K562 (cell line): ENCODE measurements around the gene UNC13A. TPM values are rescaled to one million over a fixed set of nuclear protein-coding genes. Genes with fewer than 3 reads are reported as not detected.
A peak's percentile ranks its signal among the peaks of the same experiment; 100 is the strongest.

Experiments used
- ARHGAP35 ChIP-seq: fragments of 450-650 bp; IDR thresholded peaks from 2 replicates; pipeline ENCODE4 v1.6.1; 2018; ENCODE audit not compliant: partially characterized antibody
- BACH1 ChIP-seq: fragments of 200-800 bp; sonication (Bioruptor generic); IDR thresholded peaks from 2 replicates; pipeline ENCODE4 v1.6.1; 2016; ENCODE audit warnings: missing genetic modification characterization, missing compliant biosample characterization
- EZH2 ChIP-seq: IDR thresholded peaks from 2 replicates; pipeline ENCODE4 v1.6.1; 2012; ENCODE audit warnings: low read depth, mild to moderate bottlenecking, inconsistent platforms, low read length, borderline replicate concordance
- NONO ChIP-seq, 2 experiments: fragments of 200-400 bp in 1 of 2; fragments of 450-650 bp in 1 of 2; formaldehyde crosslinking in 1 of 2; IDR thresholded peaks; 2 replicates each; pipeline ENCODE4 v1.6.1; 2017; ENCODE audit warnings: low read depth in 2 of 2, mild to moderate bottlenecking in 2 of 2, moderate library complexity in 2 of 2, low read length in 1 of 2
- RBM25 ChIP-seq: fragments of 200-400 bp; formaldehyde crosslinking; IDR thresholded peaks from 2 replicates; pipeline ENCODE4 v1.6.1; 2018; ENCODE audit warnings: low read length, low read depth, moderate library complexity; ENCODE audit not compliant: severe bottlenecking
- ZFP36 ChIP-seq: fragments of 150-350 bp; IDR thresholded peaks from 2 replicates; pipeline ENCODE4 v1.6.1; 2018; ENCODE audit warnings: low read length, low read depth; ENCODE audit not compliant: partially characterized antibody
- ZNF232 ChIP-seq: sonication (generic); formaldehyde crosslinking; IDR thresholded peaks from 2 replicates; pipeline ENCODE4 v1.8.0; 2022; ENCODE audit warnings: mild to moderate bottlenecking, missing genetic modification reagents
- ZNF444 ChIP-seq: fragments of 250-450 bp; sonication (Bioruptor Pico); IDR thresholded peaks from 2 replicates; pipeline ENCODE4 v1.4.0; 2020; ENCODE audit warnings: mild to moderate bottlenecking, moderate library complexity
- polyA plus RNA-seq, 8 experiments: library from polyadenylated mRNA; depleted of rRNA in 4 of 8; stranded (reverse) in 5 of 8; unstranded in 3 of 8; fragments of >200 nt; fragmentation: Nextera tagmentation in 2 of 8; fragmentation: Illumina TruSeq in 1 of 8; extraction: Ambion mirVana in 2 of 8; extraction: Trizol in 1 of 8; gene quantifications; 2 replicates each; pipeline versions ENCODE4 v1.2.1 to v1.2.3, GENCODE V29; 2011 to 2014; ENCODE audit warnings: inconsistent platforms in 1 of 8, missing spikeins in 1 of 8
- total RNA-seq, 7 experiments: library from RNA; depleted of rRNA in 6 of 7; stranded (reverse); fragments of >200 nt in 6 of 7; fragmentation: Illumina TruSeq in 2 of 7; extraction: Trizol in 2 of 7; gene quantifications; 2 replicates each; pipeline versions ENCODE4 v1.2.1 to v1.2.3, GENCODE V29; 2011 to 2021; ENCODE audit warnings: low replicate concordance in 1 of 7
- TF ChIP-seq, protein P1 (sequence below): fragments of 250-450 bp; sonication (Bioruptor Pico); IDR thresholded peaks from 2 replicates; pipeline ENCODE4 v1.5.0; 2022; ENCODE audit warnings: mild to moderate bottlenecking

Gene UNC13A
- total and polyA plus RNA-seq, 9 of the 15 experiments (the other 6 are each of a cell fraction or from before 2014, with no cell fraction given): 0.03 to 1.0 (median 0.25) TPM

DNA sequence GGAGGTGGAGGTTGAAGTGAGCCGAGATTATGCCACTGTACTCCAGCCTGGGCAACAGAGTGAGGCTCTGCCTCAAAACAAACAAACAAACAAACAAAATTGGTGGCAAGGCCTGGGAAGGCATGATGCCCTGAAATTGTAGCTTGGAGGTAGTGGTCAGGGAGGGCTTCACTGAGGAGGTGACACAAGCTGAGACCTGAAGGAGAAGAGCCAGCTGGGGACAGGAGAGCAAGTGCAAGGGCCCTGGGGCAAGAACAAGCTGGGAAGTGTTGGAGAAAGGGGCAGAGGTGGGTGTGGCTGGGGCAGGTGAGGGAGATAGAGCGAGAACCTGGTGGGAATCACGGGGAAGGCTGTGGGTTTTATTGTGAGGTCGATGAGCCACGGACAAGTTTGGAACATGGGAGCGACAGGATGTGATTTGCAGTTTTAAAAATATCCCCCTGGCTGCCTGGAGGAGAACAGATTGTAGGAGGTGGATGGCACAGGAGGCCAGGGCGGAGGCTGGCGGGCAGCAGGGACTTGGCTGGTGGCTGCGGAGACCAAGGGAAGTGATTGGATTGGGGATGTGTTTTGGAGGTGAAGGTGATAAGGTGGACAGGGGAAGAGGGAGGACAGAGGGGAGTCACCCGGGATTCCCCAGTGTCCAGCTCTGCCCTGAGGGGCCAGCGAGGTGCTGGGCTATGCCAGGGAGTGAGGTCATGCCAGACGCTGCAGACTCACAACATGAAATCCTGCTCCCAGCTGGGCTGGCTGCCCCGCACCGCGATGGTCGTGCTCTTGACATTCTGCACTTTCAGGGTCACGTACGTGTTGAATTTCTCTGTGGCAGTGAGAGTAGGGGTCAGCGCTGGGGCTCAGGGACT is 14.0 kb downstream of the UNC13A start (continued):
- TF ChIP-seq RBM25 (peak; percentile 31), BACH1 (tag) (no peak), ZNF444 (CRISPR knock-in tag) (no peak), NONO (IDR thresholded peaks at IDR 0.05; ENCODE audit: low read depth in 2 of 2, low read length in 1 of 2) (no peak), ZNF232 (no peak), ARHGAP35 (no peak), ZFP36 (peak; percentile 87), EZH2 (no peak)
- TF ChIP-seq, protein P1, sequence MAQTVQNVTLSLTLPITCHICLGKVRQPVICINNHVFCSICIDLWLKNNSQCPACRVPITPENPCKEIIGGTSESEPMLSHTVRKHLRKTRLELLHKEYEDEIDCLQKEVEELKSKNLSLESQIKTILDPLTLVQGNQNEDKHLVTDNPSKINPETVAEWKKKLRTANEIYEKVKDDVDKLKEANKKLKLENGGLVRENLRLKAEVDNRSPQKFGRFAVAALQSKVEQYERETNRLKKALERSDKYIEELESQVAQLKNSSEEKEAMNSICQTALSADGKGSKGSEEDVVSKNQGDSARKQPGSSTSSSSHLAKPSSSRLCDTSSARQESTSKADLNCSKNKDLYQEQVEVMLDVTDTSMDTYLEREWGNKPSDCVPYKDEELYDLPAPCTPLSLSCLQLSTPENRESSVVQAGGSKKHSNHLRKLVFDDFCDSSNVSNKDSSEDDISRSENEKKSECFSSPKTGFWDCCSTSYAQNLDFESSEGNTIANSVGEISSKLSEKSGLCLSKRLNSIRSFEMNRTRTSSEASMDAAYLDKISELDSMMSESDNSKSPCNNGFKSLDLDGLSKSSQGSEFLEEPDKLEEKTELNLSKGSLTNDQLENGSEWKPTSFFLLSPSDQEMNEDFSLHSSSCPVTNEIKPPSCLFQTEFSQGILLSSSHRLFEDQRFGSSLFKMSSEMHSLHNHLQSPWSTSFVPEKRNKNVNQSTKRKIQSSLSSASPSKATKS (CRISPR knock-in tag): no peak
